ENCODE results near the gene OST4. TPM values are rescaled to one million over a fixed set of nuclear protein-coding genes. Genes with fewer than 3 reads are reported as not detected.

OST4 gene
- total RNA-seq, 1 experiment from 2014 or later: 339 TPM

DNA sequence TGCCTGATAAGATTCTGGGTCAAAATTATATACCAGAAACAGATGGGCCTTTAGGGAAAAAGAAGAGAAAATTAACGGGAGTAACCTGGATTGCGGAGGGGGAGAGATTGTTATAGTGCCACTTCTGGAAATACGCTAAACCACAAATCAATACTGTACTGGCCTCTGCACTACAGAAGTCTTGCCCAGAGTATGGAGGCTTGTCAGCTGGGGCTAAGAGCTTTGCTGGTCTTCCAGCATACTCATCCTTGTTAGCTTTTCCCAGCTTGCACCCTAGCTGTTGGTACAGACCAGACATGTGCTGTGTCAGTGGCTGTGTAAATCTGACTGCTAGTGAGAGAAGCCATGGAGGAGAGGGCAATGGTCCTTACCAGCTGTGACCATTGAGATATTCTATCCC, 11.1 kb downstream of the OST4 start:
- DNase-seq (ENCODE audit: low spot score): no peak
- in situ Hi-C loops (cut with HindIII; ENCODE audit: low sequenced_read_pairs): no loop called here

- DNase-seq (ENCODE audit: low spot score): no peak
- in situ Hi-C loops (cut with HindIII; ENCODE audit: low sequenced_read_pairs): no loop called here
These were observed 12.2 kb downstream of the OST4 start for GRCh38 chr2:27059141-27059820.

DNA sequence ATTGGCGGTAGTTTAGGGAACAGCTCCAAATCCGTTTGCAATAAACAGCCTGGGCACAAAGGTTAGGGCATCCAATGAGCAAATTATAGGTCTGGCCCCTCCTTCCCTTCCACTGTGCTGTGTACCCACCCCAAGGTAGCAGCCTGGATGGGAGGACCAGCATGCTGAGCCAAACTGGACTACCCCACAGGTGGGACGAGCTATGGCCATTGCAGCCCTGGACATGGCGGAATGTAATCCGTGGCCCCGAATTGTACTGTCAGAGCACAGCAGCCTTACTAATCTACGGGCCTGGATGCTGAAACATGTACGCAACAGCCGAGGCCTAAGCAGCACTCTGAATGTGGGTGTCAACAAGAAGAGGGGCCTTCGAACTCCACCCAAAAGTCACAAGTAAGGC, 13.2 kb downstream of the OST4 start:
- DNase-seq (ENCODE audit: low spot score): no peak
- in situ Hi-C loops (cut with HindIII; ENCODE audit: low sequenced_read_pairs): no loop called here

GRCh38 chr2:27057184-27057583, 14.3 kb downstream of the OST4 start:
- DNase-seq (ENCODE audit: low spot score): no peak
- in situ Hi-C loops (cut with HindIII; ENCODE audit: low sequenced_read_pairs): no loop called here

DNA sequence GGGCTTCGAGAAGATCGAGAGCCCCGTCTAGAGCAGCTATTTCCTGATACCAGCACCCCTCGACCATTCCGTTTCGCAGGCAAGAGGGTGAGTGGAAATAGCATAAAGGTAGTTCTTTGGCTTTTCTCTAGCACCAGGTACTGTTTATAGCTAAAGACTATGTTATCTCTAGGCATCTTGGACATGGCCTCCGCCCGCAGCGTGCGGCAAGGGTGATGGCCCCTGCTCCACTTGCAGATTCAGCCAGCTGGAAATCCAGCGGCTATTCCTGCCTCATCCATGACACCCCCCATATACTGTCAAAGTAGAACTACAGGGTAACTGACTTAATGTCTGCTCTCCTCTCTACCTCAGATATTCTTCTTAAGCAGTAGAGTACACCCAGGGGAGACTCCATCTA, 16.7 kb downstream of the OST4 start:
- DNase-seq (ENCODE audit: low spot score): no peak
- in situ Hi-C loops (cut with HindIII; ENCODE audit: low sequenced_read_pairs): no loop called here

DNA sequence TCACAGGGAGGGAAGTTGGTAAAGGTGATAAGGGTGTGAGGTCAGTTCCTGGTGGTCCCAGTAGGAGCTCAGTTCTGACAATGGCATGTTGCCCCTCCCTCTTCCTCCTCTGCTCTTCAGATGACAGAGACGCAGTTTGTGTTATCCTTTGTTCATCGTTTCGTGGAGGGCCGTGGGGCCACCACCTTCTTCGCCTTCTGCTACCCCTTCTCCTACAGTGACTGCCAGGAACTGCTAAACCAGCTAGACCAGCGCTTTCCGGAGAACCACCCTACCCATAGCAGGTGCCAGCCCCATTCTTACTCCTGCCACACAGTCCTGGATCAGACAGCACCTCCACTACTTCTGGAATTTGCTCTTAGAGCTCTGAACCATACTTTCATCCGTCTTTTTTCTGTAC, 17.7 kb downstream of the OST4 start:
- no peak for DNase-seq (ENCODE audit: low spot score)
- in situ Hi-C loops (cut with HindIII; ENCODE audit: low sequenced_read_pairs): no loop called here

DNA sequence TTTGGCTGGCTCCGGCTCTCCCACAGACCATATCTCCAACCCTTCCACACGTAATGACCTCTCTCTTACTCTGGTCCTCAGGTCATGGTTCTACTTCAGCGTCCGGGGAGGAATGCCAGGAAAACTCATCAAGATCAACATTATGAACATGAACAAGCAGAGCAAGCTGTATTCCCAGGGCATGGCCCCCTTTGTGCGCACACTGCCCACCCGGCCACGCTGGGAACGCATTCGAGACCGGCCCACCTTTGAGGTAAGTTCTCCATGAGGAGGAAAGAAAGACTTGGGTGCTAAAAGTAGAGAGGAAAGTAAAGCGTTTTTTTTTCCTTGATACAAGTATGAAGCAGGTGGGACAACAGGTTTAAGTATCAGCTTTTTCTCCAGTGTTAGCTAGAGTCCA, 18.1 kb downstream of the OST4 start:
- DNase-seq (ENCODE audit: low spot score): no peak
- in situ Hi-C loops (cut with HindIII; ENCODE audit: low sequenced_read_pairs): no loop called here

DNA sequence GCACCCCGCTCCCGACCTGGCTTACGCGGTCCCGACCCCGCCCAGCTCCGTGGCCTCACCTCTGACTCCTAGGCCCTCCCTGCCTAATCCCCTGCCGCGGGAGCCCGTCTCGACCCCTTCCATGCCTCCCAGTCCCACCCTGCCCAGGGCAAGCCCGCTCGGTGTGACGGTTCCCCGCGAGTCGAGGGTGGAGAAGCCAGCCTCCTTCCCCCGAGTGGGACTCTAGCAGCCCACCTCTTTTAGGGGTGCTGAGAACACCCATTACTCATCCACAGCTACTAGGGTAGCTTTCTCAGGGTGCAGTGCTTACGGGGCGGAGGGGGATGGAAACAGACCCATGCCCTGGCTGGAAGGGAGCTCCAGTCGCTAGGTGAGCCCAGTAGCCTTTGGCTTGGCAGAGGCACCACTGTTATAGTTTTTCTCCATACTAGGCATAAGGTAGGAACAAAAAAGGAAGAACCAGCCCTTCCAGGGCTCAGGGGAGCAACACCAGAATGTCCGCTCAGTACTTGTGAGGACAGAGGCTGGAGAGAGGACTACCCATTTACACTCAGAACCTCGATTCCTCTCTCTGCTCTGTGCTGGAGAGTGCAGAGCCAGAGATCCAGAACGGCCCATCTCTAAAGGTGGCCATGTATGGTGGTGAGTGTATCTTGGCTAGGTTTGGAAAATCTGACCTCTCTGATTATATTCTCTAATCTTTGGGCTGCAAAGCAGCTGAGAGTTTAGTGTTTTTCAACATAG, 19.4 kb downstream of the OST4 start:
- no peak for DNase-seq (ENCODE audit: low spot score)
- in situ Hi-C loops (cut with HindIII; ENCODE audit: low sequenced_read_pairs): no loop called here

DNA sequence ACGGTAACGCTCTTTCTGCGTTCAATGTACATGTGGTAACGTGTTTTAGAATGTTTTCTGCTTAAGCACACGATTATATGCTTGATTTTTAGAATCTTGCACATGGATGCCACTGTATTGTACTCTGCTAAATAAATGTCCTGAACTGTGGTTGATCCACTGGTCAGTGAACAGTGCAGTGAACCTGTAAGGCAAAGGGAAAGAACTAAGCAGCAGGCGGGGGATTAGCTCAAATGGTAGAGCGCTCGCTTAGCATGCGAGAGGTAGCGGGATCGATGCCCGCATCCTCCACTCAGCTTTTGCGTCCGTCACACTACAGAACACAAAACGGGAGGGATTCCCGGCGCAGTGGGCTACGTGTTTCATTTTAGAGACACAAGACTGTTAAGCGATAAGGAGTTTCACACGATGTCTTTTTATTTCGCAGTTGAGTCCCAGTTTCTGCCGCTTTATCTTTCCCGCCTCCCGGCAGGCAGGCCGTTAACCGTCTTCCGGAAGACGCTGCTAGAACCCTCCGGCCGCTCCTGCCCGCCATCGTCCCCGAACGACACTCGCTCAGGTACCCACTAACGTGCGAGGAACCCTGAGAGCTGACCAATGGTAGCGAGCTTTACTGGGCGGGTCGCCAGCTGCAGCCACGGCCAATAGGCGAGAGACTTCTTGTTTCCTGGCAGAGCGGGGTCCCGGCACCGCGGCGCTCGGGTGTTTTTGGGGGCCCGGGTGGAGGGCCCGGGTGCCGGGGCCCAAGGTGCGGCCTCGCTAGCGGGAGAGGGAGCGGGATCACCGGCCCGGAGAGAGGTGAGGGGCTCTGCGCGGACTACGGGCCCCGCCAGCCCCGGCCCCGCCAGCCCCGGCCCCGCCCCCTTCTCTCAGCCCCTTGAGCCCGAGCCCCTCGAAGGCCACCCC, 20.2 kb downstream of the OST4 start, which contains the start of gene AGBL5:
TSS of gene AGBL5 (plus strand) at position 673 of the 906 bp plus-strand sequence. CDS start 1,291 bp downstream, outside the sequence.
- peak; percentile 92 for DNase-seq (ENCODE audit: low spot score)
- in situ Hi-C loops (cut with HindIII; ENCODE audit: low sequenced_read_pairs): no loop called here

DNA sequence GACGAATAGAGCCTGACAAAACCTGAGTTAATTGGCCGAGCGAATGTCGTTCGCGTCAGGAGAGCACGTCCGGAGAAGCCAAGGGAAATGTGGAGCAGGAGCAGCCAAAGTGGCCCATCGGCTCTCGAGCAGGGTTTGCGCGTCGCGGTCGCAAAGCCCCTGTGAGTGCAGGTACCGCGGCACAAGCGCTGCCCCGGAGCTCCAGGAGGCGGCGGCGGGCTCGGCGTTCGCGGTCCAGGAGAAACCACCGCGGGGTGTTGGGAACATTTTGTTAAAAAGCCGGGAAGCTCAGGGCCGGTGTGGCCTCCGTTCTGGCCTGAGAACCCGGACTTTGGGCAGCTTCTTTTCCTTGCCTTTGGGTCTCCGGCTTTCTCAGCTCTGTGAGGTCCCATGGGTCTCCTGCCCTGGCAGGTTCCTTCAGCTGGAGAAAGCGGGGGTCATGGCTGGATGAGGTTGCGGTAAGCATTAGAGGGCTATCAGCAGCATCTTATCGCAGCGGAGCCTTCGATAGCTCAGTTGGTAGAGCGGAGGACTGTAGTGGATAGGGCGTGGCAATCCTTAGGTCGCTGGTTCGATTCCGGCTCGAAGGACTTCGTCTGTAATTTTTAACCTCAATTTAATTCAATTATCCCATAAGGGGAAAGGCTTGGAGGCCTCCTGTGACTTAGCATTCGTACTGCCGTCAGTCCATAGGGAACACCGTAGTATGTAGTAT, 21.0 kb downstream of the OST4 start:
- DNase-seq (ENCODE audit: low spot score): peak; percentile 98
- in situ Hi-C loops (cut with HindIII; ENCODE audit: low sequenced_read_pairs): no loop called here

DNA sequence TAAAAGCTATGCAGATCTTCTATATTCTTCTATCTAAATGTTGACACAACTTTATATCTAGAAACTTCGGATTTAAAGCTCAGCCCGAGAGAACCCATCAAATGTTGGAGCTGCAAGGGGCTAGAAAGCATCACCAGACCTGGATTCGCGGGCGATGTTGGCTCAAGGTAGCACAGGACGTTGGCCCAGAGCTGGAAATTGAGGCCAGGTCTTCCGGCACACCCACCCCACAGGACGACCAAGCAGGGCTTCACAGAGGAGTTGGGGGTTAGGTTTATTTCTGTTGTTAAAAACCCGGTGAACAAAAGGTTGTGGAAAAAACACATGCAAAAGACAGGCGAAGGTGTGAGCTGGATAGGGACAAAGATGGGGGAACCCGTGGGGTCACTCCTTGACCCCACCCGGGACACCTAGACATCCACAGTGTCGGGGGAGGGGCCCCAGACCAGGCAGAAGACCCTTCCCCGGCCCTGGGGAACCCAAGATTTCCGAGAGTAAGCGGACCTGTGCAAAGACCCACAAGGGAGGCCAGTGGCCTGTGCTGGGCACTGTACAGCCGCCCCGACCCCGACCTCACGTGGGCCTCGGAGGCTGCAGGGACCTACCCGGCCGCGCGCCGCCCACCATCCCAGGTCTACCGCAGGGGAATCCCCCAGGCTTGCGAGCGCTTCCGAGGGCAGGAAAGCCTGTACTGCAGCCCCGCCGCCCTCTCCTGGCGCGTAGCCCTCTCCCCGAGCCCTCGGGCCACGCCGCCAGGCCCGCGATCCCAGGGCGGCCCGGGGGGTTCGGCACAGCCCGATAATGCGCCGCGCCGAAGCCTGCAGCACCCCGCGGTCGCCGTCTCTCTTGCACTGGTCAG, 21.8 kb downstream of the OST4 start:
- in situ Hi-C loops (cut with HindIII; ENCODE audit: low sequenced_read_pairs): no loop called here

GRCh38 chr2:27042985-27043634, 28.3 kb downstream of the OST4 start:
- DNase-seq (ENCODE audit: low spot score): no peak
- in situ Hi-C loops (cut with HindIII; ENCODE audit: low sequenced_read_pairs): no loop called here

More for the DNA sequence above, 21.8 kb downstream of the OST4 start:
- peak; percentile 27 for DNase-seq (ENCODE audit: low spot score)

DNA sequence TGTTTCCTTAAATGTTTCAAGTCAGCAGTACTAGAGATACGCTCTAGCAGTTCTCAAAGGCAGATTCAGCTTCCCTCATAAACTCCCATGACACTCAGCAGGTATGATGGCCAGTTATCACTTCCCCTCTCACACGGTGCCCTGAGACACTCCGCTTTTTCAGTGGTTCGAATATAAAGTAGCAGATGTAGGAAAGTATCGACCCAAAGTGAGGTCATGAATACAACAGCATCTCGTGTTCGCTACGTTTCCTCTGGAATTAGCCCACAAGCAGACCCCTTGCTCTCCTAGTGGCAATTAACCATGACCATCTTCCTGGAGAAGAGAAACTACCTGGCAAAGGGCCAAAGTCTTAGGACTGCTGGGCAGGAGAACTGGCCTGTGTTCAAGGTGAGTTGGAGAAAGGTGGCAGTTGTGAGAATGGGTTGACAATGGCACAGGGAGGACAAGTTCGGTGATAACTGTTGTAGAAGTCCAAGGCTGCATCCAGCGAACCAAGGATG, 29.2 kb downstream of the OST4 start:
- DNase-seq (ENCODE audit: low spot score): no peak
- in situ Hi-C loops (cut with HindIII; ENCODE audit: low sequenced_read_pairs): no loop called here

DNA sequence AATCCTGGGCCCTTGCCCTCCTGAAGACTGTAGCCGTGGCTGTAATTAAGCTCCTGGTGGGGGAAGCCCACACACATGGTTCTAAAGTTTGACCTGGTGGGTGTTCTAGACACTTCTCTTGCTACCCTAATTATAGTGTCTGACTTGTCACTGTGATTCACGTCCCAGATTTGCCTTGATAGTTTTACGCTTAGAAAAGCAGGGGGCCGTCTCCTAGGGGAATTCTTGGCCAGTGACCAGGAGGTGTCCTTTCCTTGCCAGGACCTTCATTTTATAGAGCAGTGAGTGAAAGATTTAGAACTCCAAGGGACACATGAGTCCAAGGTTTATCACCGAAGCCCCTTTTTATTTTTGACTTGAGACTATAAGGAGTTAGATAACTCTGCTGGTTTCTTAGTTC, 29.7 kb downstream of the OST4 start:
- in situ Hi-C loops (cut with HindIII; ENCODE audit: low sequenced_read_pairs): no loop called here

GRCh38 chr2:27040282-27040681, 31.2 kb downstream of the OST4 start:
- in situ Hi-C loops (cut with HindIII; ENCODE audit: low sequenced_read_pairs): no loop called here
- no peak for DNase-seq (ENCODE audit: low spot score)

More for the DNA sequence above, 29.7 kb downstream of the OST4 start:
- no peak for DNase-seq (ENCODE audit: low spot score)

DNA sequence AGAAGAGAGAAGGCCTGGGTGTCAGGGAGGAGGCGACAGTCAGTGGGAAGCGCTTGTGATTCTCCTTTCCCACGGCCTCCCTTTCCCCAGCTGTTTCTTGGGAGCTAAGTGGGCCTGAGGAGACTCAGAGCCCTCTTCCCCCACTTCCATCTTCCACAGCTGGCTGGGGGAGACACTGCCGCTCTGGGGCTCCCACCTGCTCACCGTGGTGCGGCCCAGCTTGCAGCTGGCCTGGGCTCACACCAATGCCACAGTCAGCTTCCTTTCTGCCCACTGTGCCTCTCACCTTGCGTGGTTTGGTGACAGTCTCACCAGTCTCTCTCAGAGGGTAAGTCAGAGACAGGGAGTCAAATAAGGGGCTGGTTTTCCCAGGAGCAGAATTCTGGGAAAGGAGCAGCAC, 31.6 kb downstream of the OST4 start:
- in situ Hi-C loops (cut with HindIII; ENCODE audit: low sequenced_read_pairs): no loop called here
- DNase-seq (ENCODE audit: low spot score): no peak

DNA sequence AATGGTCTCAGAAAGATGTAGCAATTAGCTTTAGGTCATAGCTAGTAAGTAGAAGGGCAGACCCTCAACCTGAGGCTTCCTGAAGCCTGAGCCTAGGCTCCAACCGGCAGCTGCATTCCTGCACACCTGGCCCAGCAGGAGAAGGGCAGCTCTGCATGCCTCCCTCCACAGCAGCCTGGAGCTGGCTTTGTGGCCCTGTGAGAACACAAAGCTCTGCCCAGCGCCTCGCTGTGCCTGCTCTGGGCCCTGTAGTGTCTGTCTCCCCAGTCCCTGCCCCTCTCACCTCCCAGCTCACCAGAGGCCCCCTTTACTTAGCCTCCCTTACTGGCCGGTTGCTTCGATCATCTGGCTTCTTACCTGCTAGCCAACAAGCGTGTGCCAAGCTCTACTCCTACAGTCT, 32.0 kb downstream of the OST4 start:
- in situ Hi-C loops (cut with HindIII; ENCODE audit: low sequenced_read_pairs): no loop called here
- no peak for DNase-seq (ENCODE audit: low spot score)

All from G401 (cell line).